GM18909 (cell line): ENCODE measurements around the gene FXYD1.

ENCODE experiments used
- ATAC-seq: cut with Tn5 transposase; IDR thresholded peaks from one replicate; pipeline ENCODE4 v1.9.1; 2021; ENCODE audit warnings: mild to moderate bottlenecking; ENCODE audit not compliant: unreplicated experiment, poor library complexity

The FXYD1 gene

DNA sequence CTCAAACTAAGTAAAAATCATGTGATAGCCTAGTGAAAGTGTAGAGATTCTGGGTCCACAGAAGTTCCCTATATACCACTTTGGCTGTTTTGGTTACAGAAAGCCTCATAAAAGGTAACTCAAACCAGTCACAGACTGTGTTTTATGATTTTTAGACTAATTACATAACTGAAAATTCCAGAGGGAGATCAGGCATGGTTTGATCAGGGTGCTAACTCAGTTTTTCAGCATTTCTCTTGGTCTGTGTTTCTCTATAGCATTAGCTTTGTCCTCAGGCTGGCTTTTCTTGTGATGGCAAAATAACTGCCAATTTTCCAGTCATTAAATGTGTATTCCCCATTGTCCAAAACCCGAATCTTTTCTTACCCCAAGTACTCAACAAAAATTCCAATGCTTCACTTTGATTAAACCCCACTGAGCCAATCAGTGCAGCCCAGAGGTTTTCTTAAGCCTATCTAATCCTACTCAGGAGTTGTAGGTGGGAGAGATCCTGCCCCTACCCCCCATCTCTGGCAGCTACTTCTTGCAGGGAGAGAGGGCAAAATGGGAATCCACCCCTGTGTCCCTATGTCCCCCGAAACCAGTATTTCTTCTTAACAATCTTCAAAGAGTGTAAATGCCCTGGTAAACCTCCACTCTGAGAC lies 31.6 kb upstream of the FXYD1 start:
- no peak for ATAC-seq

DNA sequence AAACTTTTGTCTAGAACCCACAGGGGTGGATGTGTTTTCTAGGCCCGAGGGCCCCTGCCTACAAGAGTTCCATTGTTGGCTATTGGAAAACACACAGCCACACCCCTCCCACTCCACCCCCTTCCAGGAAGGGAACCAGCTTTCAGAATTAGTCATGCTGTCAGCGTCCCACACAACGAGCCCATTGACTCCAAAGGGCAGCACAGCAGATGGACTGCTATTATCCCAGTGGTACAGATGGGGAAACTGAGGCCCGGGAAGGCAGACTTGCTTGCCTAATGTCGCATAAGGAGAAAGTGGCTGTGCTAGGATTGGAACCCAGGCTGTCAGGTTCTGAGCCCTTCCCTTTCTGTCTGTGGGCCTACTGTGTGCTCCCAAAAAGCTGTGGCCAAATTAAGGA lies 31.1 kb upstream of the FXYD1 start:
- ATAC-seq, result no peak

DNA sequence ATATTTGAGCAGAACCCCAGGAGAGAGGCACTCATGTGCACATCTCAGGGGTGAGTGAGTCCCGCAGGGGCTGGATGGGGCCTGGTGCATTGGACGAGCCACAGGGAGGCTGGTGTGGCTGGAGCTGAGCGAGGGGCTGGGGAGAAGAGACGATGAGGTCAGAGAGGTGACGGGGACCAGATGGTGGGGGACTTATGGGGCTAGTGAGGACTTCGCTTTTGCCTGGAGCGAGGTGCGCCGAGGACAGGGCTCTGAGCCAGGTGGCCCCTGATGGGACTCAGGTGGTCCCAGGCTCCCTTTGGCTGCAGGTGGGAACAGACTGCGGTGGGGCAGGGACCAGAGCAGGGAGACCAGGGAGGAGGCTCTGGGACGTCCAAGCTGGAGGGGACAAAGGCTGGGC lies 29.9 kb upstream of the FXYD1 start:
- ATAC-seq, result no peak

DNA sequence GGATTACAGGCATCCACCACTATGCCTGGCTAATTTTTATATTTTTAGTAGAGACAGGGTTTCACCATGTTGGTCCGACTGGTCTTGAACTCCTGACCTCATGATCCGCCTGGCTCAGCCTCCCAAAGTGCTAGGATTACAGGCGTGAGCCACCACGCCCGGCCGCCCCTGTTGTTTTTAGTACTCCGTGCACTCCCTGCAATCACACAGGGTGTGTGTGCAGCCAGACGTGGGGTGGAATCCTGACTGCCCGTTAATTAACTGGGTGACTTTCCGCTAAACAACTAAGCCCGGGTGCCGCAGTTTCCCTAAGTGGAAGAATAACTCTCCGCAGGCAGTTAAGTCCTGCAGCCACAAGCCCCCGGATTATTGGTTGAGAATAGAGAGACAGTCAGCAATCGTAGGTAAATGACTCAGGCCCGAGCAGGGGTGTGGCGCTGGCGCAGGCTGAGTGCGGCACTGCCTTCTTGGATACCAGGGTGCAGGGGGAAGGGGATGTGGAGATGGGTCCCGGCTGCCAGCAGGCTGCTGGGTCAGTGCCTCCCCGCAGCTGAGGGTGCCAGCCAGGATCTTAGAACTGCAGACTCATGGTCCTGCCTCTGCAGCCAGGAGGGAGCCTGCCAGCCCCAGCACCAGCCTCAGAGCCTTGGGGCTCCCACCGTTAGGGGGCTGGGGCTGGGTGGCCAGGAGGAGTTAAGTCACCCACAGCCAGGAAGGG lies 29.1 kb upstream of the FXYD1 start:
- ATAC-seq, result no peak

DNA sequence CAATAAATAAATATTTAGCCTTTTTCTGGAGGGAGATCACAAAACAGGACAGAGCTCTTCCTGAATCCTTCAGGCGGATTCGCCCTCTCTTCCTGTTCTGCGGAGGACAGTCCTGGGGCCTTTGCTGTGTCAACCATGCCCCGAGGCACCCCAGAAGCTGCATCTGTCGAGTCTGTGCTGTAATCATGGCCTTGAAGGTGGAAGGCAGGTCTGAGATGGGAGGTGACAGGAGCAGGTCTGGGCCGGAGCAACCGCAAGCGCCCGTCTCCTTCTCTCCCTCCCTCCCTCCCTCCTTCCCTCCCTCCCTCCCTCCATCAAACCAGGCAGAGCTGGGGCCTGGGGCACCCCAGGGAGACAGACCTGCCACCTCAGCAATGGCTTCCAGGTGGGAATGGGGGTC lies 27.6 kb upstream of the FXYD1 start:
- no peak for ATAC-seq

DNA sequence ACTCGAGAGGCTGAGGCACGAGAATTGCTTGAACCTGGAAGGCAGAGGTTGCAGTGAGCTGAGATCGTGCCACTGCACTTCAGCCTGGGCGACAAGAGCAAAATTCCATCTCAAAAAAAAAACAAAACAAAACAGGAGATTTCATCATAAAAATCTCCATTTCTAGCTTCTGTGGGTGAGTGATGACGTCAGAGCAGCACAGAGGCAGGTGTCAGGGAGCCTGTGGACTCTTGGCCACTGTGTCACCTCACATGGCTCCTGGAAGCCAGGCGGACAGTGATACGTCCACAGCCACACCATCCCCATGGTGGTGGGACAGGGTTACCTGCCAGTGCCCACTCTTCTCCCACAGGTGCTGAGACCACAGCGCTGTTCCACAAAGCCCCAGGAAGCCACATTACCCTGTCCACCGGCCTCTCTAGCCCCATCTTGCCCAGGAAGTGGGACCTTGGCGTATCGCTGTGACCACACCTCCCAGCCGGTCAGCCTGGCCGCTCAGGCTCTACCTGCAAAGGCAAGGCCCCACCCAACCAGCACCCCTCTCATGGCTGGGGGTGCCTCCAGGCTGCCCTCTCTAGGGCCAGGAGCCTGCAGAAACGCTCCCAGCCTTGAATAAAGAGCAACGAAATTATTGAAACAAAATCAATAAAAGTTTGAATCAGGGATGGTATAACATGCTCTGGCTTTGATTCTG lies 25.5 kb upstream of the FXYD1 start:
- ATAC-seq, result no peak

DNA sequence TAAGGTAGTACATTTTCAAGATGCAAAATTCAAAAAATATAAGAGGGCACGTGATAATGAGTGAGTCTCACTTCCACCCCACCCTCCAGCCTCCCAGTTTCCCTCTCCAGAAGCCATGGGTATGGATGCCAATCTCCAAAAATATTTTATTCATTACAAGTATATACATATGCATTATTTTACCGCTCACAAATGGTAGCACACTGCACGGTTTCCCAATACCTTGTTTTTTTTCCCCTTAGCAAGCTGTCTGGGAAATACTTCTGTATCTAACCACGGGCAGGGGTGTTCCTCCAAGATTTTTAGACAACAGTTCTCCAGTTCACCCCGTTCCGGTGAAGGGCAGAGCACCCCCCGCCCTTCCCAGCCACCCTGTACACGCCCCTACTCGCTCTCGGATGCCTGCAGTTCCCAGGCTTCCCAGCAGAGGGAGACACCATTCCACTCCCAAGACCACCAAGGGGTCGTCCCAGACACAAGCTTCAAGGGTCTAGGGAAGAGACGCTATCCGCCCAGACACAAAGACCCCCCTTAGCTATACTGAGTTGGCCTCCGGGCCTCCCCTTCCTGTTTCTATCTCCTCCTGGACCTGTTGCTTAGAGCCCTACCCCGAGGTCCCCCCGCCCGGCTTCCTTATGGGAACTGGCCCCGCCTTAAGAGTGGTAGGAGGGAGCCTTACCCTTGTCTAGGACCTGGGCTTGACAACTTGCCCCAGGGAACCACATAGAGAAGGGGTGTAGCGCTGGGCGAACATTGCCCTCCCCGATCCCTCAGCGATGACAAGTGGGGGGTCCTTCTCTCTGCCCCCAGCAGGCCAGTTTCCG lies 24.1 kb upstream of the FXYD1 start:
- no peak for ATAC-seq

DNA sequence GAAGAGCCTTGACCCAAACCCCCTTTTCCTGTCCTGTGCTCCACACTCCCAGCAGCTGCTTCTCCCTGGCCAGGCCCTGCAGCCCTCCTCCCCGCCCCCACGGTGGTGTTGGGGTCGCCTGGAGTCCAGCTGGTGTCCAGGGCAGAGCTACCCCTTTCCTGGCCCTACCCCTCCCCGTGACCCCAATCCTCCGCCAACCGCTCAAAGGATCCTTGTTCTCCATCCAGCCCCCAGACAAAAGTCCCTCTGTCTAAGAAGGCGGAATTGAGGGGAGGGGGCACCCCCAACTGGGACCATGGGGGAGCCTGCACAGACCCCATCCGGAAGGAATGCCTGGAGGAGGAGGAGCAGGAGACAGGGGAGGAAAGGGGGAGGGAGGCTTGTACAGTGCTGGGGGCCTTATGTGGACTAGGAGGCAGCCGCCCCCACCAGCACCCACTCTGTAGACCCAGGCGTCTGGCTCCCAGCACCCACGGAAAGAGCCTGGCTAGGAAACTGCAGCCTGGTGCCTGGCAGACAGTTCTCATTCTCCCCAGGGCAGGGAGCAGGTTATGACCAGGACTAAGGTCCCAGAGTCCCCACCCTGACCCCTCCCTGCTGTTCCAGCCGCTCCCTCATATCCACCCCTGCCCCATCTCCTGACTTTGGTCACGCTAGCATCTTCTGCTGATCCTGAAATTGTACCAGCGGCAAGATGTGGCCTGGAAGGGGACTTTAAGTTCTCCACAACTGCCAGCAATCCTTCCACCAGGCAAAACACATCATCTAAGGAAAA lies 23.3 kb upstream of the FXYD1 start, which contains the start of gene FXYD3:
Gene FXYD3, plus strand, starts transcription at position 647 of the 775 bp plus-strand sequence. CDS start 3,554 bp downstream, outside the sequence.
- ATAC-seq, result no peak

DNA sequence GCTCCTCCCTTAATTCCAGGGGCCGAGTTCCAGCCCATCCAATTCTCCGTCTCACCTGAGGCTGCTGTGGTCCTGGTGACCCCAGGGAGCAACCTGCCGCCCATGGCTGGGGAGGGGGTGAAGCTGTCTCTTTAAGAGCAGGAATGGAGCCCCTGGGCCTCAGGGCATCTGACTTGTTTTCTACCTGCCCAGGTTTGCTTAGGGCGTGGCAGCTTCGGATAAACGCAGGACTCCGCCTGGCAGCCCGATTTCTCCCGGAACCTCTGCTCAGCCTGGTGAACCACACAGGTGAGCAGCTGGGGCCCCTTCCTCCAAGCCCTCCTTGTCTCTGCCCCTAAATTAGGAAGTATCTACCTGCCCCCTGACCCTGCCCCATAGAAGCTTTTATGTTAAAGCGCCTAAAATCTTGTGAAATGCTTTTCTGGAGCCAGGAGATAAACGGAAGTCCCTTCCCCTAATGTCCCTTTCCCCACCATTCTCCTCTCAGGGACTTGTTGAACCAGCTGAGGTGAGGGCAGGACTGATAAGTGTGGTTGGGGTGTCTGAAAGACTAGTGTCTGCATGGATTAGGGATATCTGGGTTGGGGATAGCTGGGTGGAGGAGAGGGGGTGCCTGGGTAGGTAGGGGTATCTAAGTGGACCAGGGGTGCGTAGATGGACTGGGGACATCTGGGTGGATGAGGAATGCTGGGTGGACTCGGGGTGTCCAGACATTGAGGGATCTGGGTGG lies 22.4 kb upstream of the FXYD1 start:
- ATAC-seq, result no peak

DNA sequence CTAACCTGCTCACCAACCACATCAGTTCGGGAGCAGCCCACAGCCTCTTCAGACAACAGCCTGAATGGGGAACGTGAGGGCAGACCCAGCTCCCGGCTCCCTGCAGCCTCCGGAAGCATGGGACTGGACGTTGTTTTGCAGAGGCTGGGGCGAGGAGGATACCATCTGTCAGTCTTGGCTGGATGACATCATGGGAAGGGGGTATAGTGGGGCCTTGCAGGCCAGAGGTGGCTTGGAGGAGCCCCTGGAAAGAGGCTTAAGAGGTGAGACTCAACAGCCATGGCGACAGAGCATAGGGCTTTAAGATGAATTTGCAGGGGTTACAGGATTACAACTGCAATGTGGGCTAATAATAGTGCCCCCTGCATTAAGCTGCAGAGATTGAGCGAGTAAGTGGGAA lies 21.5 kb upstream of the FXYD1 start:
- no peak for ATAC-seq

DNA sequence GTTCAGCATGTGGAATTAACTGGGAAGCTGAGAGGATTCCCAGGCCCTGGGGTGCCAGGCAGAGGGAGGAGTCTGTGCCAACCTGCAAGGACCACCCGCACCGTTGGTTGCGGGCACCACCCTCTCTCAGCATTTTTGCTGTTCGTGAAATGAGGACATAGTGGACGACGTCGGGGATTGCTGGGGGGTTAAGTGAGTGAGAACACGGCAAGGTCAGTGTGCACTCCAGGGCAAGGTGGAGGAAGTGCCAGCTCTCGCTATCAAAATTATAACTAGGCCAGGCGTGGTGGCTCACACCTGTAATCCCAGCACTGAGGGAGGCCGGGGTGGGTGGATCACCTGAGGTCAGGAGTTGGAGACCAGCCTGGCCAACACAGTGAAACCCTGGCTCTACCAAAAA lies 20.8 kb upstream of the FXYD1 start:
- no peak for ATAC-seq

DNA sequence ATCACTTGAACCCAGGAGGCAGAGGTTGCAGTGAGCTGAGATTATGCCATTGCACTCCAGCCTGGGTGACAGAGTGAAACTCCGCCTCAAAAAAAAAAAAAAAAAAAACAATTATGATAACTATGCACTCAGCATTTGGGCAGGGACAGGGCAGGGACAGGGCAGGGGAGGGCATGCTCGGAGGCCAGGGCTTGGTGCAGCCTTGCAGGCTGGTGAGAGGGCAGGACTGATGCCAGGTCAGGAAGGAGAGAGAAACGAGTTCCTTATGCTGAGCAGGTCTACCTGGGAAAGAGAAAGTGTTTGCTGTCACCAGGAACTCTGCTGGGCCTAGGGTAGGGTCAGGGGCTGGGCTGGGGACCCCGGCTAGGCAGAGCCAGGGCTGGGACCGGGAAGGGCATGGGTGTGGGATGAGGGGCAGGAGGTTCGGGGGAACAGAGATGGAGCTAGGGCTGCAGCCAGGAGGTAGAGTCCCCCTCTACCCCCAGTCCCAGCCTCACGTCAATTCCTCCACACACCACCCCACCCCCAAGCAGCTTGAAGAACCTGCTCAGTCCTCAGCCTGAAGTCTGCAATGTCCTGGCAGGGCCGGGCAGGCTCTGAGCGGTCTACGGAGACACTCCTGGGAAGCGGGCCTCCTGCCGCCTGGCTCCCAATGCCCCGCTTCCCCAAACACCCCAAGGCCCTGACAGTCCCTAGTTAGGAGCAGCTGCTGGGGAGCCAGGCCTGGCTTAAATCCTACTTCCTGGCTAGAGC lies 20.2 kb upstream of the FXYD1 start:
- ATAC-seq, result no peak

DNA sequence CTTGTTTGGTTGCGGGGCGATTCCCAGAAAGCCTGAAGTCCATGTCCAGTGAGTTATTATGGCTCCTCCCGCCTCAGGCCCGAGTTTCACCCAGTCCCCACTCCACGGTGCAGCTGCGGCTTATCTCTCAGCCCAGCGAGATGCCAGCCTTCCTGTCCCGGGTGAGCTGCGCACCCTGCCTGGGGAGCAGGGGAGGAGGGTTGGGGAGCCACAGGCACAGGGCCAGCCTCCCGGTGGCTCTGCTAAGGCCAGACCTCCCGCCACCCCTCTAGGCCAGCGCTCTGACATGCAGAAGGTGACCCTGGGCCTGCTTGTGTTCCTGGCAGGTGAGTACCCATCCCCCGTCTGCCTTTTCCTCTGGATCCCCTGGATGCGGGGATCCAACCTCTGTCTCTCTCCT lies 19.5 kb upstream of the FXYD1 start:
- no peak for ATAC-seq

DNA sequence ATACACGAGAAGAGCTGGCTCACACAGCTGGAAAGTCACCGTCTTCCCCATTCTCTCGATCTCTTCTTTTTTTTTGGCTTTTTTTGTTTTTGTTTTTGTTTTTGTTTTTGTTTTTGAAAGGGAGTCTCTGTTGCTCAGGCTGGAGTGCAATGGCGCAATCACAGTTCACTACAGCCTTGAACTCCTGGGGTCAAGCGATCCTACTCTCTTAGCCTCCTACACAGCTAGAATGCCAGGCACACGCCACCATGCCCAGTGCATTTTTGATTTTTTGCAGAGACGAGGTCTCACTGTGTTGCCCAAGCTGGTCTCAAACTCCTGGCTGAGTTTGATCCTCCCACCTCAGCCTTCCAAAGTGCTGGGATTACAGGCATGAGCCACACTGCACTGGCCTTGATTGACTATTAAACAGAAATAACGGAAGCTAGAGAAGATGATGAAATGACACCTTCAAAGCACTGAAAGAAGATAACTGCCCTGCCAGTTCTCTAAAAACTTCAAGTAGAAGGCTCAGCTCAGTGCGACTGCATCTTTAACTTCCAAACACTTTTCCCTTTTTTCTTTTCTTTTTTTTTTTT lies 19.0 kb upstream of the FXYD1 start:
- ATAC-seq, result no peak

DNA sequence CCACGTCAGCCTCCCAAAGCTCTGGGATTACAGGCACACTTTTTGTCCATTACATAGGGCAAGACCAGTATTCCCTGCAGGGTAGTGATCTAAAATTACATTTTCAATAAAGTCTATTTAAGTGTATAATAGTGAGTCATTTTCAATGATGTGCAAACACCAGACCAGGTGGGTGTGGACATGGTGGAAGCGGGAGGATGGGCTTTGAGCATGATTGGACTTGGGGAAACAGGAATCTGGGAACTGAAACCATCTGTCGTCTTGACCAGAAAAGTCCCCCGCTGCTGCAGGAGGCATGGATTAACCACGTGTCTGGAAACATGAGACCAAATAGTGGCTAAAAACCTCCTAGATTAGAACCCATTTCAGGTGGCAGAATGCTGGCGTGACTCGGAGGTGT lies 18.1 kb upstream of the FXYD1 start:
- no peak for ATAC-seq

DNA sequence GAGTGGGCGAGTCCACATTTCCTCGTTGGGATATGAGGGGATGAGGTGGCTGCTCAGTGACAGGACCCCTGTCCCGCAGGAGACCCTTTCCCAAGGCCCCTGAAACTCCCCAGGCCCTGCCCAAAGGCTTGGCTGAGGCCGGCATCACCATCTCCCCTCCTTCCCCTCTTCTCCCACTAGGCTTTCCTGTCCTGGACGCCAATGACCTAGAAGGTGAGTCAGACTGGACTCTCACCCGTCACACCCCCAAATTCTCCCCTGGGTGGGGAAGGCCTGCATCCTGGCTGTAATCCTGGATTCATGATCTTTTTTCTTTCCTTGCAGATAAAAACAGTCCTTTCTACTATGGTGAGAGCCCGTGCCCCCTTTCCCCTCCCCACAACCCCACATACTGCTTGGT lies 17.7 kb upstream of the FXYD1 start:
- no peak for ATAC-seq

DNA sequence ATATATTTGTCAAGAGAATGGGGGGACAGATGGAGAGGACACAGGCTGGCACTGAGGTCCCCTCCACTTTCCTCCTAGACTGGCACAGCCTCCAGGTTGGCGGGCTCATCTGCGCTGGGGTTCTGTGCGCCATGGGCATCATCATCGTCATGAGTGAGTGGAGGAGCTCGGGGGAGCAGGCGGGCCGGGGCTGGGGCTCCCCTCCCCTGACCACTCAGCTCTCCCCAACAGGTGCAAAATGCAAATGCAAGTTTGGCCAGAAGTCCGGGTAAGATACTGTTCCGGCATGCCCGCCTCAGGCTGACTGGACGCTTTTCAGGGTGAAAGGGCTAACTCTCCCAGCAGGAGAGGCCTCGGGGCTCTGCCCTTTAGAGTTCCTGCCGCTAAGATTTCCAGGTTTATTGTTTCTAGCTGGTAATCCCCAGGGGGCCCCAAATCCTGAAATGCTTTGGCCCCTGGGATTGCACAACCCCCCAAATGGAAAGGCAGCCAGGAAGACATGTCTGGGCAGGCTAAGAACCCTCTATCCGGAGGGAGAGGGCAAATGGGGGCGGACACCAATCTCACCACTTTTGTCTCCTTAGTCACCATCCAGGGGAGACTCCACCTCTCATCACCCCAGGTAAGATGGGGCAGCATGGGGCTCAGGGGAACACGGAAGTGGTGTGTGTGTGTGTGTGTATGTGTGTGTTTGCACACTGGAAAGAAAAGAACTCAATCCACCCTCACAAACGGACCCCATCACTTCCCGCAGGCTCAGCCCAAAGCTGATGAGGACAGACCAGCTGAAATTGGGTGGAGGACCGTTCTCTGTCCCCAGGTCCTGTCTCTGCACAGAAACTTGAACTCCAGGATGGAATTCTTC lies 15.7 kb upstream of the FXYD1 start:
- ATAC-seq, result no peak
